Measurements from ENCODE around the gene UNC5B. TPM values are rescaled to one million over a fixed set of nuclear protein-coding genes. Genes with fewer than 3 reads are reported as not detected.

UNC5B gene
- total and polyA plus RNA-seq, 2 experiments from 2014 or later, result 12.7 to 15.5 TPM

DNA sequence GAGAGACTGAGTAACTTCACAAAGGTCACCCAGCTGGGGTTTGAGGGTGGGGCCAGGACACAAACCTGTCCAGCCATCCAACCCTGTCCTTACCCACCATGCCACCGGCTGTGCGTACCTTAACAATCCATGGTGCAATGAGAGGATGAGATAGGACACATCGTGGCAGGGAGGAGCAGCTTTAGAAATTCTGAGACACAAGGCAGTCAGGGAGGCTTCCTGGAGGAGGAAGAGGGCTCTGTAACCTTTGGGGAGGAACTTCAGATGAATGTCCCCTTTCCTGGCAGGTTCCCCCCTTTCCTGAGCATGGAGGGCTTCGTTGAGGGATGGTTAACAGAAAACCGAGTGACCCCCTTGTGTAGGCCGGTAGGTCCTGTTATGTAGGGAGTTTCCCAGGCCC is 71.0 kb downstream of the UNC5B start:
- Histone ChIP-seq H3K79me2 (no peaks in the 10 kb centered on the region), H3K9me3 (ENCODE audit: low read depth) (no peaks in the 10 kb centered on the region), H2AFZ (no peak overlapping the region), H3K9me2 (replicated peaks; ENCODE audit: insufficient read depth) (no peaks in the 10 kb centered on the region), H3K4me1 (ENCODE audit: insufficient read depth) (peaks cover 7% of the 10 kb centered on the region), H3K4me2 (no peak overlapping the region), H3K36me3 (replicated peaks; ENCODE audit: insufficient read depth, low read depth) (no peaks in the 10 kb centered on the region), H3K4me3 (no peak overlapping the region), H3K27me3 (no peaks in the 10 kb centered on the region), H4K20me1 (ENCODE audit: insufficient read depth, poor library complexity, severe bottlenecking) (no peaks in the 10 kb centered on the region), H3K27ac (no peak overlapping the region)
- DNase-seq (ENCODE audit: low spot score), result no peak
- WGBS (ENCODE audit: low lambda C conversion rate, missing lambda C conversion rate), result 91% methylated on average over 6 of the region's 6 CpGs
- TF ChIP-seq EZH2 (IDR thresholded peaks at IDR 0.05; ENCODE audit: borderline replicate concordance), result no peak
- no peak for TF ChIP-seq EZH2phosphoT487 (IDR thresholded peaks at IDR 0.05; ENCODE audit: low read depth, severe bottlenecking, unreplicated experiment)
- TF ChIP-seq, protein P1, sequence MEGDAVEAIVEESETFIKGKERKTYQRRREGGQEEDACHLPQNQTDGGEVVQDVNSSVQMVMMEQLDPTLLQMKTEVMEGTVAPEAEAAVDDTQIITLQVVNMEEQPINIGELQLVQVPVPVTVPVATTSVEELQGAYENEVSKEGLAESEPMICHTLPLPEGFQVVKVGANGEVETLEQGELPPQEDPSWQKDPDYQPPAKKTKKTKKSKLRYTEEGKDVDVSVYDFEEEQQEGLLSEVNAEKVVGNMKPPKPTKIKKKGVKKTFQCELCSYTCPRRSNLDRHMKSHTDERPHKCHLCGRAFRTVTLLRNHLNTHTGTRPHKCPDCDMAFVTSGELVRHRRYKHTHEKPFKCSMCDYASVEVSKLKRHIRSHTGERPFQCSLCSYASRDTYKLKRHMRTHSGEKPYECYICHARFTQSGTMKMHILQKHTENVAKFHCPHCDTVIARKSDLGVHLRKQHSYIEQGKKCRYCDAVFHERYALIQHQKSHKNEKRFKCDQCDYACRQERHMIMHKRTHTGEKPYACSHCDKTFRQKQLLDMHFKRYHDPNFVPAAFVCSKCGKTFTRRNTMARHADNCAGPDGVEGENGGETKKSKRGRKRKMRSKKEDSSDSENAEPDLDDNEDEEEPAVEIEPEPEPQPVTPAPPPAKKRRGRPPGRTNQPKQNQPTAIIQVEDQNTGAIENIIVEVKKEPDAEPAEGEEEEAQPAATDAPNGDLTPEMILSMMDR (IDR thresholded peaks at IDR 0.05; ENCODE audit: poor library complexity), result no peak

DNA sequence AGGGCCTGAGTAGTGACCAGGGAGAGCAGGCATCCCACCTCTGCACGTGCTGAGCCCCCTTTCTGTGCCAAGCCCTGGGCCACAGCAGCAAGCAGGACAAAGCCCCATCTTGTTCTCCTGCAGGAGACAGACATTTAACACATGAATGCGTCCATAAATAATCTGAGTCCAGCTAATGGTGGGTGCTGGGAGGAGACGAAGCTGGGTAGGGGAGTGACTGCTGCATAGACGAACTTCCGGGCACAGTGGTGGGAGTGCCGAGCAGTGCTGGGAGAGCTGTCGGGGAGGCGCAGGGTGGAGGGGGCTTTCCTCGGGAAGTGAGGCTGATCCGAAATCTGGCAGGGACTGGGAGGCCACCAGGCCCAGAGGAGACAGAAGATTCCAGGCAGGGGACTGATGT is 71.5 kb downstream of the UNC5B start:
- Histone ChIP-seq H3K4me1 (ENCODE audit: insufficient read depth) (peaks cover 3% of the 10 kb centered on the region), H2AFZ (no peak overlapping the region), H3K4me2 (no peak overlapping the region), H3K9me2 (replicated peaks; ENCODE audit: insufficient read depth) (no peaks in the 10 kb centered on the region), H3K27me3 (no peaks in the 10 kb centered on the region), H3K4me3 (no peak overlapping the region), H4K20me1 (ENCODE audit: insufficient read depth, poor library complexity, severe bottlenecking) (no peaks in the 10 kb centered on the region), H3K79me2 (no peaks in the 10 kb centered on the region), H3K36me3 (replicated peaks; ENCODE audit: insufficient read depth, low read depth) (no peaks in the 10 kb centered on the region), H3K9me3 (ENCODE audit: low read depth) (no peaks in the 10 kb centered on the region), H3K27ac (no peak overlapping the region)
- no peak for DNase-seq (ENCODE audit: low spot score)
- 85% methylated on average over 9 of the region's 10 CpGs for WGBS (ENCODE audit: low lambda C conversion rate, missing lambda C conversion rate)
- TF ChIP-seq EZH2 (IDR thresholded peaks at IDR 0.05; ENCODE audit: borderline replicate concordance) (no peak), EZH2phosphoT487 (IDR thresholded peaks at IDR 0.05; ENCODE audit: low read depth, severe bottlenecking, unreplicated experiment) (no peak)
- TF ChIP-seq, protein P1 (IDR thresholded peaks at IDR 0.05; ENCODE audit: poor library complexity), result no peak

DNA sequence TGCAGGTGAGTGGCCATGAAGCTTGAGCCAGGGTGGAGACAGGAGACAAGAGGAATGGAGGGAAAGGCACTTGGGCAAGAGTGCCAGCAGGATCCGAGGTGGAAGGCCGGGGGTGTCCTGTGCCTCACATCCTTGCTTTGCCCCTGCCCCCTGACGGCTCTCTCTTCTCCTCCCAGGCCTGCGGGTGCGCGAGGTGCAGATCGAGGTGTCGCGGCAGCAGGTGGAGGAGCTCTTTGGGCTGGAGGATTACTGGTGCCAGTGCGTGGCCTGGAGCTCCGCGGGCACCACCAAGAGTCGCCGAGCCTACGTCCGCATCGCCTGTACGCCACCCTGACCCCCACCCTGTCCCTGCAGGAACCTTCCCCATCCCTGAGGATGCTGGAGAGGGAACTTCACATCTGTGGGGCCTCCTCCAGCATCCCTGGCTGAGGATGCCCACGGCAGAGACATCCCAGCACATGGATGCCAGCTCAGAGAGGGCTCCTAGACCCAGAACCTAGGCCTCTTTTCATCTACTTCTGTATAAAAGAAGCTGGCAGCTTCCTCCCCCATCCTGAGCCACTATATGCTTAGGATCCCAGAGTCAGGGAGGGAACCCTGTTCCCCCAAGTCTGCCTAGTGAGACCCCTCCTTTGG is 72.3 kb downstream of the UNC5B start:
- Histone ChIP-seq H3K79me2 (no peaks in the 10 kb centered on the region), H3K27me3 (no peaks in the 10 kb centered on the region), H2AFZ (no peak overlapping the region), H3K9me3 (ENCODE audit: low read depth) (no peaks in the 10 kb centered on the region), H3K4me1 (ENCODE audit: insufficient read depth) (no peaks in the 10 kb centered on the region), H3K36me3 (replicated peaks; ENCODE audit: insufficient read depth, low read depth) (no peaks in the 10 kb centered on the region), H3K4me2 (no peak overlapping the region), H3K9me2 (replicated peaks; ENCODE audit: insufficient read depth) (no peaks in the 10 kb centered on the region), H3K27ac (no peak overlapping the region), H3K4me3 (no peak overlapping the region), H4K20me1 (ENCODE audit: insufficient read depth, poor library complexity, severe bottlenecking) (no peaks in the 10 kb centered on the region)
- DNase-seq (ENCODE audit: low spot score), result no peak
- 91% methylated on average over 18 of the region's 19 CpGs for WGBS (ENCODE audit: low lambda C conversion rate, missing lambda C conversion rate)
- TF ChIP-seq EZH2phosphoT487 (IDR thresholded peaks at IDR 0.05; ENCODE audit: low read depth, severe bottlenecking, unreplicated experiment) (no peak), EZH2 (IDR thresholded peaks at IDR 0.05; ENCODE audit: borderline replicate concordance) (no peak)
- TF ChIP-seq, protein P1 (IDR thresholded peaks at IDR 0.05; ENCODE audit: poor library complexity), result no peak
